ENCODE measurements around the gene ERICH4. TPM values are rescaled to one million over a fixed set of nuclear protein-coding genes. Genes with fewer than 3 reads are reported as not detected.
"Not testable (repeated sequence)": the region's sequence is repeated elsewhere in the genome, so short reads cannot be mapped to it uniquely, and the experiment has no call there.

The ERICH4 gene
- polyA plus RNA-seq, 2 donors: not detected

DNA sequence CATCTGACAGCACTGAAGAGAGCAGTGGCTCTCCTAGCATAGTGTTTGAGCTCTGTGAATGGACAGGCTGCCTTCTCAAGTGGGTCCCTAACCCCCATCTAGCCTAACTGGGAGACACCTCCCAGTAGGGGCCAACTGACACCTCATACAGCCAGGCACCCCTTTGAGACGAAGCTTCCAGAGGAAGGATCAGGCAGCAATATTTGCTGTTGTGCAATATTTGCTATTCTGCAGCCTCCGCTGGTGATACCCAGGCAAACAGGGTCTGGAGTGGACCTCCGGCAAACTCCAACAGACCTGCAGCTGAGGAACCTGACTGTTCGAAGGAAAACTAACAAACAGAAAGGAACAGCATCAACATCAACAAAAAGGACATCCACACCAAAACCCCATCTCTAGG is 44.0 kb downstream of the ERICH4 start:
- WGBS, 2 donors: 85 to 86% methylated on average over 4 of the region's 4 CpGs
- peaks cover 0 to 12% of the 10 kb centered on the region in 2 donors for H3K9me3 ChIP-seq (ENCODE audit: control insufficient read depth in 2 of 2, insufficient read depth in 1 of 2, low read depth in 1 of 2, low read length in 1 of 2)
- H3K36me3 ChIP-seq (ENCODE audit: control insufficient read depth in 2 of 2, insufficient read depth in 2 of 2, low read length in 1 of 2); H3K27ac ChIP-seq (ENCODE audit: low read depth in 2 of 2, low read length in 1 of 2); H3K27me3 ChIP-seq (ENCODE audit: control insufficient read depth in 1 of 2, insufficient read depth in 2 of 2, low read length in 2 of 2); H3K4me1 ChIP-seq (ENCODE audit: control insufficient read depth in 2 of 2, insufficient read depth in 2 of 2, low read length in 1 of 2); H3K4me3 ChIP-seq (ENCODE audit: low read depth in 1 of 2, low read length in 2 of 2): not testable (repeated sequence)

DNA sequence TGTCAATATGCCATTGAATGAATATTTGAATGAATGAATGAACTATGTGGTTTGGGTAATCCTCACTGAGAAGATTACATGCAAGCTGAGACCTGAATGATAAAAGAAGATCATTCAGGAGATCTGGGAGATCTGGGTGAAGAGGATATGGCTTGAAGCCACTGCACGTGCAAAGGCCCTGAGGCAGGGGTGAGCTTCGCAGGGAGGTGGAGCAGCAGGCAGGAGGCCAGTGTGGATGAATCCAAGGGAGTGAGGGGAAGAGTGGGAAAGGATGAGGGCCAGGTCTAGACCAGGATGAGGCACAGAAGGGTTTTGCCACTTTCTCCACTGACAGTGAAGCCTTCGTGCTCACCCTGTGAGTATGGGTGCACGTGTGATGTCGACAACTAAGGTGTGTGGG is 49.9 kb downstream of the ERICH4 start:
- Histone ChIP-seq H3K9me3 (ENCODE audit: control insufficient read depth in 2 of 2, insufficient read depth in 1 of 2, low read depth in 1 of 2, low read length in 1 of 2) (no peaks in the 10 kb centered on the region), H3K4me3 (ENCODE audit: low read depth in 1 of 2, low read length in 2 of 2) (no peak overlapping the region), H3K36me3 (ENCODE audit: control insufficient read depth in 2 of 2, insufficient read depth in 2 of 2, low read length in 1 of 2) (no peaks in the 10 kb centered on the region), H3K4me1 (ENCODE audit: control insufficient read depth in 2 of 2, insufficient read depth in 2 of 2, low read length in 1 of 2) (no peaks in the 10 kb centered on the region), H3K27me3 (ENCODE audit: control insufficient read depth in 1 of 2, insufficient read depth in 2 of 2, low read length in 2 of 2) (no peaks in the 10 kb centered on the region), H3K27ac (ENCODE audit: low read depth in 2 of 2, low read length in 1 of 2) (no peak overlapping the region)
- 84 to 87% methylated on average over 5 of the region's 5 CpGs for WGBS, 2 donors

Other genes starting within 250 kb of the ERICH4 start
- gene CYP2S1, start 249.9 kb upstream of the ERICH4 start, polyA plus RNA-seq: 10 to 100 TPM in 1 of 2 donors, 1 to 10 TPM in 1; 8.7 to 10.5 TPM
- gene AXL, start 223.9 kb upstream of the ERICH4 start, polyA plus RNA-seq: 1 to 10 TPM; 1.9 to 4.1 TPM
- 10 to 100 TPM; 64.9 to 73.4 TPM for gene HNRNPUL1, start 178.8 kb upstream of the ERICH4 start, polyA plus RNA-seq
- 10 to 100 TPM; 12.2 to 14.0 TPM for gene CCDC97, start 133.0 kb upstream of the ERICH4 start, polyA plus RNA-seq
- 10 to 100 TPM; 16.2 to 77.1 TPM for gene TGFB1, start 89.2 kb upstream of the ERICH4 start, polyA plus RNA-seq
- 1 to 10 TPM; 3.1 to 6.0 TPM for gene B9D2, start 79.0 kb upstream of the ERICH4 start, polyA plus RNA-seq
- gene TMEM91, start 66.6 kb upstream of the ERICH4 start, polyA plus RNA-seq: 10 to 100 TPM; 13.8 to 17.3 TPM
- gene EXOSC5, start 45.8 kb upstream of the ERICH4 start, polyA plus RNA-seq: 10 to 100 TPM; 26.3 to 31.9 TPM
- 10 to 100 TPM; 37.0 to 61.8 TPM for gene BCKDHA, start 45.3 kb upstream of the ERICH4 start, polyA plus RNA-seq
- 10 to 100 TPM; 42.9 to 68.8 TPM for gene B3GNT8, start 15.8 kb upstream of the ERICH4 start, polyA plus RNA-seq
- gene DMAC2, start 3.2 kb upstream of the ERICH4 start, polyA plus RNA-seq: 10 to 100 TPM; 22.6 to 38.9 TPM
- gene CEACAM21, start 133.0 kb downstream of the ERICH4 start, polyA plus RNA-seq: under 1 TPM; 0.24 to 0.66 TPM
- under 1 TPM; 0.47 to 0.58 TPM for gene CEACAM4, start 183.9 kb downstream of the ERICH4 start, polyA plus RNA-seq
- 10 to 100 TPM; 59.6 to 96.6 TPM for gene CEACAM7, start 245.1 kb downstream of the ERICH4 start, polyA plus RNA-seq